ENCODE data around the gene ALDH16A1.

- no peak for TF ChIP-seq CTCF (IDR thresholded peaks at IDR 0.05)
- no peak for TF ChIP-seq POLR2A (IDR thresholded peaks at IDR 0.05)
Measured at GRCh38 chr19:49463960-49464740, 11.1 kb downstream of the ALDH16A1 start.

Measured in body of pancreas (tissue), 4 donors.